SIG-M5 treated with dmso at 0.1 percent for 504 hours (cell line): ENCODE results near the gene REPS1.

Experiments used
- DNase-seq: peaks from one replicate; lab custom pipeline; 2025; ENCODE audit not compliant: unreplicated experiment; lab: John Stamatoyannopoulos, UW

Gene REPS1

GRCh38 chr6:138987643-138988468 is at the start of gene REPS1:
Gene REPS1 (minus strand): TSS chr6:138988253. CDS start chr6:138987682, 571 bp downstream.
- peak; percentile 82 for DNase-seq

DNA sequence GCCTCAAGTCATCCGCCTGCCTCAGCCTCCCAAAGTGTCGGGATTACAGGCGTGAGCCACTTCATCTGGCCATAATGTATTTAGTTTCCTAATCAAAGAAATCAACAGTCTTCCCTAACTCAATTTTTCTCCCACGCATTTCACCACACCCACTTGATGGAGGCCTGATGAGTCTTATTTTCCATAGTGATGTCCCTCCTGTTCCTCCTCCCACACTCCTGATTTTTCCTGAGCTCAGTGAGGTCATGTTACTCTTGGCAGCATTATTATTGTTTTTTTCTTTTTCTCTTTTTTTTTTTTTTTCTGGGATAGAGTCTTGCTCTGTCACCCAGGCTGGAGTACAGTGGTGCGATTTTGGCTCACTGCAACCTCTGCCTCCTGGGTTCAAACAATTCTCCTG is 49.4 kb upstream of the REPS1 start:
- no peak for DNase-seq

- DNase-seq, result peak; percentile 86
Measured at GRCh38 chr6:139030228-139030963, 42.3 kb upstream of the REPS1 start.

GRCh38 chr6:139029470-139030227 is 41.6 kb upstream of the REPS1 start:
- DNase-seq, result peak; percentile 56

DNA sequence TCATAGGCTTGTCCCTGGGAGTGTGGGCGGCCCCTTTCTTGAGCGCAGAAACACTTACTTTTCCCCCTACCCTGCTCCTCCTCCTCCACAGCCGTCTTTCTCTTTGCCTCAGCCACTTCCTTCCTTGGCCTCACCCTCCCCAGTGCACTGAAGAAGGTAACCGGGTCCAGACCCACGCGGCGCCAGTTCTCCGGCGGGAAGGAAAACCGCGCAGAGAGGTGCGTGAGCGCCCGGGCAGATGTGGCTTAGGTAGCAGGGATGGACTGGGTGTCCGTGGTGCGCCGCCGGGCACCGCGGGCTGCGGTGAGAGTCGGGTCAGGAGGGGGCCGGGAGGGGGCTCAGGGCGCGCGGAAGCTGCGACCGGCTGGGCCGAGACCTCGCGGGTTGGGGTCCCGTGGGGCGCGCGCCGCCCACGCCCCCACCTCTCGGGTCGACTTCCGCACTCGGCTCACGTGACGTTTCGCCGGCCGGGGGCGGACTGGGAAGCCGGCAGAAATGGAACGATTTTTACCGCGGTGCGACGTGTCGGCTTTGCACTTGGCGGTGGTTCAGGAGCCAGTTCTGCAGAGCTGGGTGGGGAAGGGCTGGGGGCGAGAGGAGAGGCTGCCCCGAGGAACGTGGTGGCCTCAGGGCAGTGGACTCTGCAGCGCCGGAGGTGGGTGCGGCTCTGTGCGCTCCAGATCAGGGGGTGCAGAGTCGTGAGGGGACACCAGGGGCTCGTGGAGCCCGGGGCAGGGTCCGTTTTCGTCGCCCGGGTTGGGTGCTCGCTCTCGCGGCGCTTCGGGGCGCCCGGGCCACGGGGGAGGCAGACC is 40.8 kb upstream of the REPS1 start, which contains the start of gene ABRACL:
ABRACL (plus strand) TSS at position 88 of the 812 bp plus-strand sequence. CDS start 5,416 bp downstream, outside the sequence.
- DNase-seq, result peak; percentile 88

DNA sequence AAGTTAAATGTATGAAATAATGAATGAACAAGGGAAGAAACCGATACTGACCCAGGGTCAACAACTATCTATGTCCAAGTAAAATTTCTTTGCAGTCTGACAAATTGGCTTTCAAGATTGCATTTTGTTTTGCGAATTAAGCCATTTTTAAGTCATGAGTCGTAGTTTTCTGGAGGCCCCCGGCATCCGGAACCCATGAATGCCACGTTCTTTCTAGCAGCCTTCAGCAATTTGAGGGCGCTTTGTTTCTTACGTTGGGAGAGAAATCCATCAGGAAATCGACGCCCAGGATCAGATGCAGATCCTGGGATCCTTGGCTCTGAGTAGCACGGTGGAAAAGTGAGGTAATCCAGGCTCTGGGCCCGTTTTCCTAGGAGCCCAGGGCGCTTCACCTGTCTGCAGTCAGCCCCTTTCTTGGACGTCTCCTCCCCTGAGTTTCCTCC is 40.2 kb upstream of the REPS1 start:
- DNase-seq, result peak; percentile 37

DNA sequence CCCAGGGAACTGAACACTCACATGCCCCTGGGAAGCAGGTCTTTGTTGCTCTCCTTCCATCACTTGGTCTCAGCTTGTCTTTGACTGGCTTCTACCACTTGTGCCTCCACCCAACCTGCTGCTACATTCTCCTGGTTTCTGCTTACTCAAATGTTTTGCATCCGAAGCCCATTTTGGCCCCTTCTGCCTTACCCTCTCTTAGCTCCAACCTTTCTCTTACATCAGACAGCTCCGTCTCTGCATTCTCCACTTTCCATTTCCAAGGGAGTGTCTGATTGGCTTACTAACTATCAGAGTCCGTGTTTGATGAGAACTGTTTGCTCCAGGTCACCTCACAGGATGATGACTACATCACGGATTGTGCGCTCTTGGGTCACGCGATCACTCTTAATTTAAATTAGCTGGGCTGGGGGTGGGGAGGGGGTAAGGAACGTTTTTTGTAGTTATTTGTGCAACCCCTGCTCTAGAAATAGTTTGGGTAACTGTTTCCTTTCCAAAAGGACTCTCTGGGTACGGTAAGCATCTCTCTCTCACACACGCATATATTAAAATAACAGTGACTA is 39.6 kb upstream of the REPS1 start:
- peak; percentile 70 for DNase-seq

- peak; percentile 62 for DNase-seq
Measured at GRCh38 chr6:139025416-139025815, 37.4 kb upstream of the REPS1 start.

GRCh38 chr6:139020689-139021088 is 32.6 kb upstream of the REPS1 start:
- DNase-seq, result no peak

- peak; percentile 11 for DNase-seq
Measured at GRCh38 chr6:139019722-139020121, 31.7 kb upstream of the REPS1 start.

DNA sequence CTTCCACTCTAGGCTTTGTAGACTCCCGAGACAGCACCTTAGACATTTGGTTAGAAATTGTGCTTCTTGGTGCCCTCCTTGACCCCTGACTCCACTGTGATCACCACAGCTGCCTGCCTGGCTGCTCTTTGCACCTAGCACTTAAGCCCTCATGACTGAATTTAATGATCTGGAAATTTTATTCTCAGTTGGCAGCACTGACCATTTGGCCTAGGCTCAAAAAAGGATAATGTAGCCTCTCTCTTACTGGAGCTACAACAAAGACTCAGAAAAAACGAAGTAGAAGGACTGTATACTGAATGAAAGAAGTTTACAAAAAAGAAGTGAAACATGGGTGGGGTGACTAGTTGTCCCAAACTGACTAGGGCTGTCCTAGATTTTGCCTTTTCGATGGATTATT is 29.2 kb upstream of the REPS1 start:
- no peak for DNase-seq

DNA sequence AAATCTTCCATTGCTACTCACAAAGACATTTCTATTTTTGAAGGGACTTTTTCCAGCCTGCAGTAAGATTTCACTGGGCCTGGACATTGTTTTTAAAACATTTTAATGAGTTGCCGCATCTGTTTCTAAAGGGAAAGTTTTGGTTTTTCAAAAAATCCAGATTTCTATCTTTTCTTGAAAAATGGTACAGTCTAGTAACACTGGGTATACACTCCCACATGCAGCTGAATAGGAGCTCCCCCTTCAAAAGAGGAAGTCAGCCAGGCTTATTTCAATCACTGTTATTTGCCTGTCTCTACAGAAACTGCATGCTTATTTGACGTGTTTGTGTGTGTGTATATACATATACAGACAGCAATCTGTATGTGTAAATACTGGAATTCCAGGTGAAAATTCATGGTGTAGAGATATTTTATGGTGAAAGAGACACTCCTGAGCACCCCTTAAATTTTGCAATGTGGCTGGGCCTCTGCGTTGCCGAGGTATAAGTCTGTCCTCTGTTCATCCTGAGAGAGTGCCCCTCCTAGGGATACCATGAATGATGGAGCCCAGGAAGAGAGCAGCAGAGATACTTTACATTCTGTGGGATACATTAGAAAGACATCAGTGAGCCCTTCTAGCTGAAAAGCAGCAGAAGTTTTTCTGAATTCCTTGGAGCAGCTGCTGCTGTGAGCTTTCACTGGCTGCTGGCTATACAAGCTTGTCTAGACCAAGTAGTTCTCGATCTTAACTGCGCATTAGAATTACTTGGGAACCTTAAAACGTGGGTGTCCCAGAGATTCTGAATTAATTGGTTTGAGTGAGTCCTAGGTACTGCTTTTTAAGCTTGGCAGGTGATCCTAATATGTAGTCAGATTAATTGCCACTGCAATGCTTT is 28.5 kb upstream of the REPS1 start:
- peak; percentile 69 for DNase-seq

GRCh38 chr6:139014945-139015344 is 26.9 kb upstream of the REPS1 start:
- DNase-seq, result no peak

- DNase-seq, result no peak
Measured at GRCh38 chr6:139013185-139013800, 25.2 kb upstream of the REPS1 start.

DNA sequence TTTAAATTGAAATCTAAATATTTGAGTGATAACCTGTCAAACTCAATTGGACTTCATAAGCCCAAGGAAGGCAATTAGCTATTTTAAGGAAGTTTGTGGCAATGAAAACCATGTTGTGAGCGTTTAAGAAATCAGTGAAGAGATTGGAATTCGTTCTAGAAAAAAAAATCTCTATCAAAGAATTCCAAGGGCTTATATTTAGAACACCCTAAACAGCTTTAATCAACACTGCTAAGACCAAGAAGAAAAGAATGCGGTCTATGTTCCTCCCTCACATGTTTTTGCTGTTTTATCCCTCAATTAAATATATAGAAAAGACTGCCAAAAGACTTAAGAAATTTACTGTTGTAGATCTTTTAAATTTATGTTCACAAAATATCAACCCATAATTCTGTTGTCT is 23.9 kb upstream of the REPS1 start:
- no peak for DNase-seq

DNA sequence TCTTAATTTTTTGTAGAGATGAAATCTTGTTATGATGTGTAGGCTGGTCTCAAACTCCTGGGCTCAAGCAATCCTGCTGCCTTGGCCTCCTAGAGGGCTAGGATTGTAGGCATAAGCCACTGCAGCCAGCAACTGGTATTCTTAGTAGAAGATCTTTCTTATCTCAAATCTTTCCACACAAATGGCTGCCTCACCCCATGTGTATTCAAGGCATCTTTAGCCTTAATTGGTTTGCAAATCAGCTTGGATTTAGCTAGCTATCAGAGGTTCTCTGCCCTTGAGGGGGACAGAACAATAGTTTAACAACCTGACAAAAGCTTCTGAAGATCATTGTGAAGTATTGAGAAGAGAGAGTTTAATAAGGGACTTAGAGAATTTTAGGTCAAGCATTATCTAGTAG is 22.6 kb upstream of the REPS1 start:
- DNase-seq, result no peak

- no peak for DNase-seq
Measured at GRCh38 chr6:139008117-139008516, 20.1 kb upstream of the REPS1 start.

DNA sequence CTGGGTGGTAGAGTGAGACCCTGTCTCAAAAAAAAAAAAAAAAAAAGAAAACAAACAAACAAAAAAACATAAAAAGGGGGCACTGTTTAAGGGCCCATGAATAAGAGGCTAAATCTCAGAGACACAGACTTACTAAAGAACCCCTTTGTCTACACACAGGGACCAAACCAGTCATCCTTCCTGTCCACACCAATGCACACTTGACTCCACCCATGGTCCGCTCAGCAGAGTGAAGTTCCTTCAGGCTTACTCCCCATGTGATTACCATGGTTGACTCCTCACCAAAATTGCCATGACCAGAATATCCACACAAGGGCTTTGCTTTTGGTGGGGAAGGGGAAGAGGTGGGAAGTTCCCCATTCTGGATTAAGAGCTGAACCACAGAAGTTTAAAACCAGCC is 19.4 kb upstream of the REPS1 start:
- no peak for DNase-seq

DNA sequence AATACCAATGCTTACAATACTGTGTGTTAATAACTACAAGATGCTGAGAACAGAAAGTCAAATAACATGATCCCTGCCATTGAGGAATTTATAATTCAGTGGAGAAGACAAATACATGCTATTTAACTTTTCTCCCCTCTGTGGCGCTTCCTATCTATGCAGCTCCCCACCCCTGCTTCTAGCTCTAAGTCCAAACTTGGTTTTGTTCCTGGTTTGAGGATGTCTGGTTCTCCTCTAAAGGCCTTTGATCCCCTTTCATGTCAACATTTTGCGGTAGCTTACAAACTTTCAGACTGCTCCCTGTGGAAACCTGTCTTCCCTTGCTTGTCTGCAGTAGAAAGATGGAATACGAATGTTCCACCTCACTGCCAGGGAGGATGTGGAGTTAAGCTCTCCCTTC is 18.4 kb upstream of the REPS1 start:
- DNase-seq, result no peak
